OCI-LY1 (cell line): ENCODE measurements around the gene FTO.

ENCODE experiments used
- CTCF ChIP-seq: fragments of 200-600 bp; sonication (generic), shearing (Covaris generic); IDR thresholded peaks from 2 replicates; pipeline ENCODE4 v1.5.1; 2017; ENCODE audit warnings: mild to moderate bottlenecking, antibody characterized with exemption, low read length, moderate library complexity, mixed read lengths
- EZH2 ChIP-seq: fragments of 200-600 bp; sonication (generic), shearing (Covaris generic); IDR thresholded peaks from 2 replicates; pipeline ENCODE4 v1.8.0; 2017; ENCODE audit warnings: borderline replicate concordance, mixed run types, mild to moderate bottlenecking, antibody characterized with exemption, low read length, moderate library complexity, mixed read lengths

GRCh38 chr16:53908731-53909130 lies 204.8 kb downstream of the FTO start:
- TF ChIP-seq CTCF: no peak
- no peak for TF ChIP-seq EZH2
